Prostate gland (tissue), 2 donors: ENCODE data around the gene ARID2.

Experiments
- CTCF ChIP-seq, 4 experiments: fragments of 200-600 bp in 2 of 4; fragments of 450-650 bp in 2 of 4; sonication (generic) in 2 of 4; IDR thresholded peaks; 1 replicate in 3 of 4; 2 replicates in 1 of 4; pipeline ENCODE4 v1.5.1; 2016 to 2019; ENCODE audit warnings: antibody characterized with exemption in 4 of 4, mild to moderate bottlenecking in 2 of 4, moderate library complexity in 2 of 4
- POLR2AphosphoS5 ChIP-seq: sonication (generic); formaldehyde crosslinking; IDR thresholded peaks from one replicate; pipeline ENCODE4 v1.6.1; 2017; ENCODE audit warnings: antibody characterized with exemption

- TF ChIP-seq CTCF (IDR thresholded peaks at IDR 0.05) (no peak), POLR2AphosphoS5 (no peak)
Observed at GRCh38 chr12:45757172-45757571, 27.7 kb downstream of the ARID2 start.
